COR-L47 (cell line): ENCODE data around the gene DLD.
A peak's percentile ranks its signal among the peaks of the same experiment; 100 is the strongest.
"Not testable (repeated sequence)": the region's sequence is repeated elsewhere in the genome, so short reads cannot be mapped to it uniquely, and the experiment has no call there.

Experiments used
- DNase-seq: peaks from one replicate; lab custom pipeline; 2025; lab: John Stamatoyannopoulos, UW

DLD gene

DNA sequence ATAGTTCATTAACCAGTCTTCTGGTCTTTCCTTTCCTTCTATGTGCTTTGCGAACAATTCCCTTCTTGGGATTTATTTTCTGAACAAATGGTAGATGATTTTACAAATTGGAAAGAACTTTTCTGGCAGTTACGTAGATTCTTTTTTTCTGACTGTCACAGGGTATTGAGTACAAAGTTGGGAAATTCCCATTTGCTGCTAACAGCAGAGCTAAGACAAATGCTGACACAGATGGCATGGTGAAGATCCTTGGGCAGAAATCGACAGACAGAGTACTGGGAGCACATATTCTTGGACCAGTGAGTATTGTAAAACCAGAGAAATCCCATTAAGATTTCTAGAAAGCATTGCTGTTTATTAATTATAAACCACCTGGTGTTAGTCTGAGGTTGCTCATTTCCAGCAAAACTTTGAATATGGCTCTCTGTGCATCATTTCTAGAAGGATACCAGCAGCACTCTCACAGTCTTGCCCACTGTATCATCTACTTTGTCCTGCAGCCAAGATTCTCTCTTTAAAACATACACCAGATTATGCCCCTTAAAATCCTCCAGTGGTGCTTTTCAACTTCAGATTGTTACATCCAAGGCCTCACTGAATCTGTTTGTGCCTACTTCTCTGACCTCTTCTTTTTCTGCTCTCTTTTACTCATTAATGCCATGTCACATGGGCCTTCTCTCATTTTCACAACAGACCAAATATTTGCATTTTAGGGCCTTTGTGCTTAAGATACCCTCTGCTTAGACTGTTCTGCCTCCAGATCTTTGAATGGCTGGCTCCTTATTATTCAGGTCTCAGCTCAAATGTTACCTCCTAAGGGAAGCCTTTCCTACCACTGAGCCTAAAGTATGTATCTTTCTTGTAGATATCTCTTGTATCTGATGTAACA lies 27.0 kb downstream of the DLD start:
- no peak for DNase-seq

DNA sequence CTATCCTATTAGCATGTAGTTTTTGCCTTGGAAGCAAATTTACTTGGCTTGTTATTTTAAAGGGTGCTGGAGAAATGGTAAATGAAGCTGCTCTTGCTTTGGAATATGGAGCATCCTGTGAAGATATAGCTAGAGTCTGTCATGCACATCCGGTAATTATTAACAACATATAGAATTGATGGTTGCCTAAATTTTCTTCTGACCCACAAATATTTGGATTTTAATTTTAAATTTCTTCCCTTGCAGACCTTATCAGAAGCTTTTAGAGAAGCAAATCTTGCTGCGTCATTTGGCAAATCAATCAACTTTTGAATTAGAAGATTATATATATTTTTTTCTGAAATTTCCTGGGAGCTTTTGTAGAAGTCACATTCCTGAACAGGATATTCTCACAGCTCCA lies 28.0 kb downstream of the DLD start:
- no peak for DNase-seq

- DNase-seq: peak; percentile 6
Measured at GRCh38 chr7:107920048-107920772, 29.2 kb downstream of the DLD start.

DNA sequence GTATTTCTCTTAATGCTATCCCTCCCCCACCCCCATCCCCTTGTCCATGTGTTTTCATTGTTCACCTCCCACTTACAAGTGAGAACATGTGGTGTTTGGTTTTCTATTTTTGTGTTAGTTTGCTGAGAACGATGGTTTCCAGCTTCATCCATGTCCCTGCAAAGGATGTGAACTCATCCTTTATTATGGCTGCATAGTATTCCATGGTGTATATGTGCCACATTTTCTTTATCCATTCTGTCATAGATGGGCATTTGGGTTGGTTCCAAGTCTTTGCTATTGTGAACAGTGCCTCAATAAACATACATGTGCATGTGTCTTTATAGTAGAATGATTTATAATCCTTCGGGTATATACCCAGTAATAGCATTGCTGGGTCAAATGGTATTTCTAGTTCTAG lies 30.8 kb downstream of the DLD start:
- DNase-seq: not testable (repeated sequence)

DNA sequence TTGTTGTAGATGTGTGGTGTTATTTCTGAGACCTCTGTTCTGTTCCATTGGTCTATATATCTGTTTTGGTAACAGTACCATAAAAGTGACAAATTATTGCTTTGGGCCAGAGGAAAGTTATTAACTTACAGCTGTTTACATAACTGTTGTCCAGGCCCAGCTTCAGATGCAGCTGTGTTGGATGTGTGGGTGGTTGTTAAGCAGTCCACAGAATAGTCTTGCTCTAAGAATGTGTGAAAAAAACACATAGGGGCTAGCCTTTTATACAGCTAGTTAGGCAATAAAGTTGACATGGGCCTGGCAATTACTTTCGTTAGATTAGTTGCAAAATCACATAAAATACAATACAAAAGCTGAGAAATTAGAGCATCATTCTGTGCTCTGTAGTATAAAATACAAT lies 31.9 kb downstream of the DLD start:
- DNase-seq: no peak

GRCh38 chr7:107924841-107925504 lies 34.0 kb downstream of the DLD start:
- DNase-seq: no peak

DNA sequence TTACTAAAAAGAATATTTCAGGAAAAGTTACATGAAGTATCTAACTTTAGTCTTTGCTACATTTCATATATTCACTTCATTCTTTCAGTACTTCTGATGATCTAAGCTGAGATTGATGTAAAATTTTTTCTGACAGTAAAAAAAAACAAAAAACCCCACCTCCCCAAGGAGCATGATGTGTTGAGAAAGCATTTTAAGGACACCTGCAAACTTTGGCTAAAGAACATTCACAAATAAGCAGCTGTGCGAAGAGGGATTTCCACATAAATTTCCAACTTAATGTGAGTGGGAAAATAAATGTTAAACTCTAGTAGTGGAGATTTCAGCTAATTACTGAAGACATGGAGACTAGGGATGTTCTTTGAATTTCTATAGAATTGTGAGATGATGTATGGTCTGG lies 35.5 kb downstream of the DLD start:
- no peak for DNase-seq

DNA sequence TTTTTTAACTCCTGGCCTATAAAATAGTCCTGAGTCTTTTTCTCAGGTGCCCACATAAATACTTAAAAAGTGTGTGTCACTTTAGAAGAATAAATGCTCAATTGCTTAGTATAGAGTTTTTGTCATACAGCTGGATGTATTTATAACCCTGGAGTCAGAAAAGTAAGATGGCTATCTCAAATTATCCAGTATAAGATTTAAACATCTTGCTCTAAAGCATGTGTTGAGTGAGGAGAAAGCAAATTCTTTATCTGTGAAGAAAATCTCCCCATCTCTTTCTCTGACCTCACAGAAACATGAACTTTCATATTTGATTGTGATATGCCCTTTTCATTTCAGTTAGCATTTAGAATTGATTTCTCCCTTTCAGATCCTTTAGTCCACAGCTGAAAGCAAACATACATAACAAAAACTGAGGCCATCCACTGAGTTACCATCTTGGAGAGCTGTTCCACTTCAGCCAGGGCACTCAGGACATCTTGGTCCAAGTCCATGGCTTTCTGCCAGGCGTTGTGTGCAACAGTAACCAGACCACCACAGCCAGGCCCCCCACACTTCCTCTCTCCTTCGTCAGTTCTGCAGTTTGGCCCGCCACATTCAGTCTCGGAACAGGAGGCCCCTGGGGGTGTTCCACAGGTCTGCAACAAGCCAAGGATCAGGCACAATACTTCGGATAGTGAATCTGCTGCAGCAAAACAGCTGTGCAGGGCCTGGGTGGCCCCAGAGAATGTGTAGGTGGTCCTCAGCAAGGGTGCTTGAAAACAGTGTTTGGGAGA lies 40.9 kb downstream of the DLD start:
- DNase-seq: no peak

DNA sequence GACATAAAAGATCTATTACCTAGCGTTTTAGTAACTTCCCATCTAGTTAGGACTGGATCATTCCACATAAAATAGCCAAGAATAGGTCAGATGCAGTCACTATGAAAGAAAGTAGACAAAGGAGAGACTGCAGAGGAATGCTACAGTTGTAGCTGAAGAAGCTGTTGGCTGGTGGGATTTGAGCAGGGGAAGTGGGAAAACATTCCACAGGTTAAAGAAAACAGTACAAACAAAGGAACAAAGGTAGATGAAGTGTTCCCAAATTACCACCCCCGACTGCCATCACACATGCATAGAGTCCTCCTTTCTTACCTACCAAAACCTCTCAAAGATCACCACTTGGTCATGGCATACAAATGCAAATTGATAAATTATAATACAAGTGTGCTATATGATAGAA lies 41.8 kb downstream of the DLD start:
- no peak for DNase-seq

DNA sequence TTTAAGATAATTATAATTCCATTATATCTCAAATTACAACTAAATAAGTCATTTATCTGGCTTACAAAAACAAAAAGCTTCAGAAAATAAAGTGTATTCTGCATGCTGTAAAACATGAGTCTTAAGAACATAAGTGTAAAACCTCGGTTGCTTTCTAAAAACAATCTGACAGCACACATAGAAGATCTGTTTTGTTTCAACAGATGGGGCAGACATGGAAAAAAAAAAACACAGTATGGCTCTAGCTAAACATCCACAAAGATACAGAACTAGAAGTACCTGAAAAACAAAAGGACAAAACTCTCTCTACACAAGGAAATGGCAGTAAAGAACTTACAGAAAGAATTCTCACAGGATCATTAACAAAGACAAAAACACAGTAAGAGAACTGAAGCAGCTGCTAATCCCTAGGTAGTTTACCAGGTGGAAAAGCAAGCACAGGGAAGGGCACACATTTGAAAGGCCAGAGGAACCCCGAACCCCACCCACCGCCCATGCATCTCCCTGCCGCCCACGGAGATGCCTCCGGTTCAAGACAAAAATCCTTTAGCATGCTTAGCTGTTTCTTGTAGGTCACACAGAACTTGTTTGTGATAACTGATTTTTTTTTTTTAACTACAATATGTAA lies 42.5 kb downstream of the DLD start:
- no peak for DNase-seq

GRCh38 chr7:107934991-107935770 lies 44.2 kb downstream of the DLD start:
- DNase-seq: no peak

- DNase-seq: no peak
Measured at GRCh38 chr7:107936312-107936711, 45.3 kb downstream of the DLD start.

DNA sequence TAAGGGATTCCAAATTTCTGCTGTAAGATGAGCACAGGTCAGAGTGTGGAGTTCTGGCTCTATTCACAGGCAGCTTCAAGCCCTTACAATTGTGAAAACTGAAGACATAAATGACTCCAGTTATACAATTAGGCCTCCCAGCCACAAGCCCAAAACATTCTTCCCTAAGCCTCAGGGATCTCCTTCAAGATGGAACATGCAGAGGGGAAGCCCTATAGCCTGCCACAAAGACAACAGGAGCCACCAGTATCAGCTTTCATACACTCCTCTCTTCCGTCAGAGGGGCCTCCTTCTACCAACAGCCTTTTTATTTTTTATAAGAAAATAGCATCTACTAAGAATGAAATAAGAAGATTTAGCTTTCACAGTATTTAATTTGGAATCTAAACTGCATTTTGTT lies 46.5 kb downstream of the DLD start:
- DNase-seq: no peak

- no peak for DNase-seq
Measured at GRCh38 chr7:107938456-107939250, 47.7 kb downstream of the DLD start.

GRCh38 chr7:107939573-107940489 lies 48.8 kb downstream of the DLD start:
- DNase-seq: no peak

DNA sequence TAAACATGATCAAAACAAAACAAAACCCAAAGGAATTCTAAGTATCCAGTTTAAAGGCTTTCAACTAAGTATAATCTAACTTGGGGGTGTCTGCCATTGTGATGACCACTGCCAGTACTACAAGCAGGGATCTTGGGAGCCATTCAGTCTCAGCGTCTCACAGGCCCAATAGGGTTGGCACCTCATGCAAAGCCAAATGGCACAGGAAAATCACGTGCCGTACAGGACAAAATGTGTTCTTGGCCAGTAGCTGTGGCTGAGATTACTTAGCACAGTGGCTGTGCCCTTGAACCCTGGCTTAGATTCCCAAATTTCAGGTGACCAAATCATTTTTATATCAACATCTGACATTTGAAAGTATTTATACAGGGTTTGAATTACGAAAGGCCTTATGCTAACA lies 50.0 kb downstream of the DLD start:
- DNase-seq: no peak

GRCh38 chr7:107943018-107943417 lies 52.0 kb downstream of the DLD start:
- no peak for DNase-seq

GRCh38 chr7:107944411-107945169 lies 53.6 kb downstream of the DLD start:
- DNase-seq: no peak
